ENCODE data around the gene MAPK7.

Gene MAPK7

GRCh38 chr17:19337712-19338023 lies 40.6 kb upstream of the MAPK7 start:
- DNase-seq (ENCODE audit: low read depth): no peak
- TF ChIP-seq CTCF (conservative IDR thresholded peaks at IDR 0.05; ENCODE audit: low read length): no peak
- no peak overlapping the region for H3K4me3 ChIP-seq (ENCODE audit: low read length)

GRCh38 chr17:19338031-19338990 lies 40.0 kb upstream of the MAPK7 start:
- H3K4me3 ChIP-seq (ENCODE audit: low read length): no peak overlapping the region
- DNase-seq (ENCODE audit: low read depth): peak; percentile 22
- TF ChIP-seq CTCF (conservative IDR thresholded peaks at IDR 0.05; ENCODE audit: low read length): peak; percentile 52

GRCh38 chr17:19339341-19339815 lies 38.9 kb upstream of the MAPK7 start:
- no peak for TF ChIP-seq CTCF (conservative IDR thresholded peaks at IDR 0.05; ENCODE audit: low read length)
- no peak overlapping the region for H3K4me3 ChIP-seq (ENCODE audit: low read length)
- no peak for DNase-seq (ENCODE audit: low read depth)

- H3K4me3 ChIP-seq (ENCODE audit: low read length): no peak overlapping the region
- no peak for TF ChIP-seq CTCF (conservative IDR thresholded peaks at IDR 0.05; ENCODE audit: low read length)
- DNase-seq (ENCODE audit: low read depth): no peak
Observed at GRCh38 chr17:19341211-19341631, 37.1 kb upstream of the MAPK7 start.

GRCh38 chr17:19341641-19342610 lies 36.4 kb upstream of the MAPK7 start:
- no peak overlapping the region for H3K4me3 ChIP-seq (ENCODE audit: low read length)
- peak; percentile 60 for DNase-seq (ENCODE audit: low read depth)
- no peak for TF ChIP-seq CTCF (conservative IDR thresholded peaks at IDR 0.05; ENCODE audit: low read length)

GRCh38 chr17:19342611-19343255 lies 35.6 kb upstream of the MAPK7 start:
- no peak for TF ChIP-seq CTCF (conservative IDR thresholded peaks at IDR 0.05; ENCODE audit: low read length)
- no peak for DNase-seq (ENCODE audit: low read depth)
- H3K4me3 ChIP-seq (ENCODE audit: low read length): no peak overlapping the region
